ENCODE results near the gene BCL7A. TPM values are rescaled to one million over a fixed set of nuclear protein-coding genes. Genes with fewer than 3 reads are reported as not detected.

BCL7A gene
- total and polyA plus RNA-seq, 10 of the 15 experiments (the other 5 are each of a cell fraction or from before 2014, with no cell fraction given): 0.37 to 17.2 (median 11.7) TPM

GRCh38 chr12:122106843-122107242 is 85.2 kb downstream of the BCL7A start (continued):
- no peak for TF ChIP-seq TAF1 (IDR thresholded peaks at IDR 0.05; ENCODE audit: borderline replicate concordance, low read depth, low read length)
- no peak for TF ChIP-seq EED (IDR thresholded peaks at IDR 0.05; ENCODE audit: low read depth)
- no peak for TF ChIP-seq ZSCAN29 (IDR thresholded peaks at IDR 0.05)
- no peak for TF ChIP-seq ZZZ3 (IDR thresholded peaks at IDR 0.05; ENCODE audit: control insufficient read depth, insufficient read length, low read depth)
- TF ChIP-seq MYC (IDR thresholded peaks at IDR 0.05; ENCODE audit: insufficient read depth, insufficient read length, insufficient replicate concordance, low read length, severe bottlenecking): no peak

GRCh38 chr12:122107261-122107660 is 85.6 kb downstream of the BCL7A start:
- in situ Hi-C loops (cut with MboI): no loop called here
- ChIA-PET CTCF (interaction anchor here (0.6 to 1.8 kb wide), 2 partner anchors 16 to 40 kb away, joined by 3 to 6 read pairs; no protein-coding TSS in a partner anchor), SMC1A (ENCODE audit: uncharacterized antibody, unreplicated experiment) (interaction anchor here (1.0 to 1.3 kb wide), 2 partner anchors 18 to 26 kb away, joined by 3 read pairs; no protein-coding TSS in a partner anchor), POLR2A (no interaction called here), RAD21 (ENCODE audit: unreplicated experiment) (no interaction called here)
- no peak overlapping the region for H3K4me3 ChIP-seq
- H3K36me3 ChIP-seq (ENCODE audit: control insufficient read depth in 2 of 2, insufficient read depth in 2 of 2, low read length in 1 of 2): no peaks in the 10 kb centered on the region
- no peaks in the 10 kb centered on the region for H3K9me3 ChIP-seq (replicated peaks; ENCODE audit: control insufficient read depth, insufficient read depth, low read length)
- ATAC-seq (no peak), DNase-seq (ENCODE audit: low read depth, low spot score) (no peak), FAIRE-seq (no peak)
- H3K79me2 ChIP-seq (ENCODE audit: control insufficient read depth, insufficient read depth, low read length): no peaks in the 10 kb centered on the region
- no peak overlapping the region for H2AFZ ChIP-seq (ENCODE audit: control insufficient read depth, low read depth, low read length)
- intact Hi-C loops (cut with micrococcal nuclease; ENCODE audit: unreplicated experiment): no loop called here
- no peak overlapping the region for H3K4me2 ChIP-seq (ENCODE audit: control insufficient read depth, insufficient read depth)
- no peak overlapping the region for H3K9ac ChIP-seq (ENCODE audit: control insufficient read depth, insufficient read depth, low read length)
- peaks cover 4% of the 10 kb centered on the region for H3K4me1 ChIP-seq (ENCODE audit: control insufficient read depth, insufficient read depth, low read length)
- no peaks in the 10 kb centered on the region for H3K27me3 ChIP-seq (replicated peaks in 1 of 2; ENCODE audit: control insufficient read depth in 2 of 2, insufficient read depth in 2 of 2, low read length in 1 of 2)
- H3K27ac ChIP-seq (ENCODE audit: control insufficient read depth, insufficient read depth): no peak overlapping the region
- H4K20me1 ChIP-seq (ENCODE audit: control insufficient read depth, insufficient read depth): no peaks in the 10 kb centered on the region
- no TSS peak for BruUV-seq (replicated peaks)
- WGBS (ENCODE audit: insufficient coverage, insufficient replicate concordance, low lambda C conversion rate, missing lambda C conversion rate): 67% methylated on average over 6 of the region's 6 CpGs
- TF ChIP-seq MTA2 (IDR thresholded peaks at IDR 0.05; ENCODE audit: low read depth) (no peak), FOXK2 (IDR thresholded peaks at IDR 0.05) (no peak), BACH1 (IDR thresholded peaks at IDR 0.05; ENCODE audit: borderline replicate concordance) (no peak), NFYA (IDR thresholded peaks at IDR 0.05; ENCODE audit: borderline replicate concordance, low read depth, low read length) (no peak), TCF12 (IDR thresholded peaks at IDR 0.05; ENCODE audit: low read depth, low read length) (no peak), PML (IDR thresholded peaks at IDR 0.05; ENCODE audit: low read length) (no peak), POU2F2 (IDR thresholded peaks at IDR 0.05; ENCODE audit: borderline replicate concordance, low read depth, low read length) (no peak), MYB (IDR thresholded peaks at IDR 0.05; ENCODE audit: borderline replicate concordance, low read depth, low read length) (no peak), BHLHE40 (IDR thresholded peaks at IDR 0.05; ENCODE audit: borderline replicate concordance in 1 of 2, low read depth in 2 of 2, low read length in 1 of 2) (no peak), E4F1 (IDR thresholded peaks at IDR 0.05; ENCODE audit: borderline replicate concordance, partially characterized antibody) (no peak), IRF3 (IDR thresholded peaks at IDR 0.05) (no peak), TCF3 (IDR thresholded peaks at IDR 0.05; ENCODE audit: borderline replicate concordance, insufficient read depth, low read depth, low read length) (no peak), HDAC2 (IDR thresholded peaks at IDR 0.05) (no peak)

Data from GM12878 (cell line).